NCI-H82 treated with DMSO at 0.1 percent for 48 hours (cell line): ENCODE data around the gene RRP12.
"Not testable (repeated sequence)": the region's sequence is repeated elsewhere in the genome, so short reads cannot be mapped to it uniquely, and the experiment has no call there.

ENCODE experiments used
- DNase-seq: peaks from one replicate; lab custom pipeline; 2025; ENCODE audit not compliant: unreplicated experiment; lab: John Stamatoyannopoulos, UW

Gene RRP12

DNA sequence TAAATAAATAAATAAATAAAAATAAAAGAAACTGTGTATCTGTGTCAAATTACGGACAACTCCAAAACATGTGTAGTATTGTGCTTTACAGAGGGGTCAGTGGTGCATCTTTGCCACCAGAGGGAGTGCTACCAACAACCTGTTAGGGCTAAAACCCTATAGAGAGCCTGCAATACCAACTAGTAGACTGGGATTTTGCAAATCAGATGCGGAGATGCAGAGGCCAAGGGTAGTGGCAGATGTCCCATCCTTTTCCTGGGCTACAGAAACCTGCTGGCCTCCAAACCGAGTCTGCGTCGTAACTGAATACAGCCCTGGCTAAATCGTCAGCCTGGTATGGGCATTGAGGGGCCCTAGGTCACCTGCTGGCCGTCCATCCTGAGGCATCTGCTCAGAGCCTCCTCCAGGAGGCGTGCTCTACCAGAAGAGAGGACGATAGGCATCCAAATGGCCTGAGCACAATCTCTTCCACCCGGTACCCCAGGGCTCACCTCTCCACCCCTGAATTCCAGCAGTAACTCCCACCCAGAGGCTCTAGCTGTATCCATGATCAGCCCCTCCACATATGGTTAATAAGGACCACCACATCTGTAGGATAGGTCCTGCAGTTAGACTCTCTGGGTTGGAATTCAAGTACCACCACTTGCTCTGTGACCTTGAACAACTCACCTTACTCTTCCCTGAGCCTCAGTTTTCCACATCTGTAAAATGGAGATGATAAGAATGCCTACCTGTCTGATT is 6.2 kb upstream of the RRP12 start:
- peak; percentile 87 for DNase-seq

DNA sequence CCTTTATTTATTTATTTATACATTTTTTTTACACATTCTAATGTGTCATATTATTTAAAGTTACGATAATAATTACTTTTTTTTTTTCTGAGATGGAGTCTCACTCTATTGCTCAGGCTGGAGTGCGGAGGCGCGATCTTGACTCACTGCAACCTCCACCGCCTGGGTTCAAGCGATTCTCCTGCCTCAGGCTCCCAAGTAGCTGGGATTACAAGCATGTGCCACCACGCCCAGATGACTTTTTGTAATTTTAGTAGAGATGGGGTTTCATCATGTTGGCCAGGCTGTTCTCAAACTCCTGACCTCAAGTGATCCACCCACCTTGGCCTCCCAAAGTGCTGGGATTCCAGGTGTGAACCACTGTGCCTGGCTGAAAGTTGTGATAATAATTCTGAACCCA is 5.3 kb upstream of the RRP12 start:
- DNase-seq = not testable (repeated sequence)

DNA sequence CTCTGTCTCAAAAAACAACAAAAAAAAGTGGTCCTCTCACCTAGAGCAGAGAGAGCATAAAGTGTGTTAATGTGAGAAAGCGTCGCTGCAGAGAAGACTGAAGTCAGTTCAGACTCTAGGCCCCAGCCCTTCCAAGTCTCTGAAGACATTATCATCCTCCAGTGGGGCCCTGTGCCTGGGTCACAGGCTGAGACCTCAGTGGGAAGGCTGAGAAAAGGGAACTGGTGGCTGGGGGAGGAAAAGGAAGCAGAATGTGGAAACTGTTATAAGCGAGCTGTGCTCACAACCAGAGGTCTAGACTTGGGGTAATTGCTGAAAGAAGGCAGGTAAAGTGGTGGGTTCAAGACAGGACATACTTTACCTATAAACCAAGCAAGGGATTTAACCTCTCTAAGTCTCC is 4.9 kb upstream of the RRP12 start:
- no peak for DNase-seq

DNA sequence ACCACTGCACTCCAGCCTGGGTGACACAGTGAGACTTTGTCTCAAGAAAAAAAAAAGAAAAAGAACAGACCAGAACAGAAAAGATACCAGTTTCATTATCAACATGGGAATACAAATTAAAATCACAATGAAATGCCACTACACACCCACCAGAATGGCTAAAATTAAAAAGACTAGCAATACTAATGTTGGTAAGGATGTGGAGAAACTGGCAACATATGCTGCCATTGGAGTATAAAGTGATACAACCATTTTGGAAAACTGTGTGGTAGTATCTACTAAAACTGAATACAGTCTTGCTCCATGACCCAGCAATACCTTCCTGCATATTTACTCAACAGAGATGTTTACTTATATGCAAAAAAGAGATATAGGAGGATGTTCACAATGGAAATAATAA is 2.9 kb upstream of the RRP12 start:
- no peak for DNase-seq

DNA sequence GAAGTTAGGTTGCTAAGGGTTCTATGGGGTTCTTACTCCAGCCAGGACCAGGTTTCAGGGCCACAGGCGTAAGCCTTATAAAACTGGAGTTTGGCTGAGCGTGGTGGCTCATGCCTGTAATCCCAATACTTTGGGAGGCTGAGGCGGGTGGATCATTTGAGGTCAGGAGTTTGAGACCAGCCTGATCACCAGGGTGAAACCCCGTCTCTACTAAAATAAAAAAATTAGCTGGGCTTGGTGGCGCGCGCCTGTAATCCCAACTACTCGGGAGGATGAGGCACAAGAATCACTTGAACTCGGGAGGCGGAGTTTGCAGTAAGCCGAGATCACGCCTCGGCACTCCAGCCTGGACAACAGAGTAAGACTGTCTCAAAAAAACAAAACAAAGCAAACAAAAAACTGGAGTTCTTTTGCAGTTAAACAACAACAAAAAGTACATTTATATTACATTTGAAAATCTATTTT is 347 bp upstream of the RRP12 start:
- no peak for DNase-seq

DNA sequence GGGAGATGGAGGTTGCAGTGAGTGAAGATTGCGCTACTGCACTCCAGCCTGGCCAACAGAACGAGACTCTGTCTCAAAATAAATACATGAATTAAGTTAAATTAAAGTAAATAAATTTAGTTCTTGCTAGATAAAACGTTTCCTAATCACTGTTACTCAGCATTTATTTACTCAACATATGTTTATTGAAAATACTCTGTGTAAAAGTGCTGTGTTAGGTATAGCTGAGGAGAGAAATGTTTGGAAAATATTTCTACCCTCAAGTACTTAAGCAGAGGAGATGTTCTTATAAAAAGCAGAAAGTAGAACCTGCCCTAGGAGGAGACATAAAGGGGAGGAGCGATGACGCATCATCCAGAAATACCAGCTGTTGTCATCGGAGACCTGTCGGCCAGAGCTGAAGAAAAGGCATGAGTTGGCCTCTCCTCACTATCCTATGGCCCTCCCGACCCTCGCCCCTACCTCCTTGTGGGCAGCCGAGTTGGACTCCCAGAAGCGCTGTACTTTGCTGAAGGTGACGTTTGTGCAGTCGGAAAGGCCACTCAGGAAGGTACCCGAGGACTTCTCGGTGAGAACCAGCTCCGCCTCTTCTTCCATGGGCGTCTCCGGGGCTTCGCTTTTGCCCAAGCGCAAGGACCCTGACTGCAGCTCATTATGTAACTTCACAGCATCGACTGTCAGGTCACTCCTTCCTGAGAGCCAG is 1.1 kb downstream of the RRP12 start:
- DNase-seq = no peak

DNA sequence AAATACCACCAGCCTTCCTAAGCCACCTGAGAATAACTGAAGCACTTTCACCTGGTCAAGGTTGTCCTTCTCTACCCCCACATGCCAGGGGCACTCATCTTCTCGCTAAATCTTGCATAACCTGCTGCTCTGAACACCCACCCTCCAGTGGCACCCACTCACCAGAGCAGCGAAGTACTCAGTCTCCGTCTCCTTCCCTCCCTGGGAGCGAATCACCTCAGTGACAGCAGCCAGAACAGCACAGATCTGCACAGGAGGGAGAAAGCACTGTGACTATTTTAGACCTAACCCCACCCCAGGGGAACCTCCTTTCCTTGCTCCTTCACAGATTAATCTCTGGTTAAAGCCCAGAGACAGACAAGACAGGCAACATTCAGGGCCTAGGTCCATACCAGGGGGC is 5.1 kb downstream of the RRP12 start:
- no peak for DNase-seq

DNA sequence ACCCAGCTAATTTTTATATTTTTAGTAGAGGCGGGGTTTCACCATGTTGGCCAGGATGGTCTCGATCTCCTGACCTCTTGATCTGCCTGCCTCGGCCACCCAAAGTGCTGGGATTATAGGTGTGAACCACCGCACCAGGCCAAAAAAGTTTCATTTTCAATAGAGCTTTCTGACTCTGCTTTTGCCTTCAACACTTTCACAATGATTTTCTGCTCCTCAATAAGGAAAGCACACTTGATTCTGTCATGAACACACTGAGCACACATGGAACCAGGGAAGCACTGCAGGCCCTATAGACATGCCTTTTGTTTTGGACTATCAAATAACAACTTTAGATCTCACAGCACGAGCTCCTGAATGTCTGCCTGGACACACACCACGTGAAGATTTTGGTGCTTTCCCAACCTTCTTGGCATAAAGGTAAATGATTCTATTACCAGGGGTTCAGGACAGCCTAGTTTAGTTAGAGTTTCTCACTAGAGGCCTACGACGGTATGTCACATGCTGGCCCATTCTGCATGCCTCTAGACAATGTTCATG is 8.0 kb downstream of the RRP12 start:
- DNase-seq = no peak

DNA sequence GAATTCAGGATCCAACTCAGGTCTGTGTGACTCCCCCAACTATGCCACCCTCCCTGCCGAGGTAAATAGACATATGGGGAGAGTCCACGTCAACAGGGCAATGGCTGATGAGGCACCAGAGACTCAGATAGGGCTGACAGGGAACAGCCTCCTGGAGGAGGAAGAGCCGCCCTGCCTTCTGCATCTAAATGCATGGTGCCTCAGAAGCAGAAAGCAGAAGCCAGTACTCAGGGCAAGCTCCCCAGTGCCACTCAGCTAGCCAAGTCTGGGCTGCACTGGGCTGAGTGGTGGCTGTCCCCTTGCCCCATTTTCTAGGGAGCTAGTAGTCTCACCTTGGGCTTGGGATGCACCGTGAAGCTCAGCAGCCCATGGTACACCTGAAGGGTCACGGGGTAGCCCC is 11.0 kb downstream of the RRP12 start:
- DNase-seq = no peak

DNA sequence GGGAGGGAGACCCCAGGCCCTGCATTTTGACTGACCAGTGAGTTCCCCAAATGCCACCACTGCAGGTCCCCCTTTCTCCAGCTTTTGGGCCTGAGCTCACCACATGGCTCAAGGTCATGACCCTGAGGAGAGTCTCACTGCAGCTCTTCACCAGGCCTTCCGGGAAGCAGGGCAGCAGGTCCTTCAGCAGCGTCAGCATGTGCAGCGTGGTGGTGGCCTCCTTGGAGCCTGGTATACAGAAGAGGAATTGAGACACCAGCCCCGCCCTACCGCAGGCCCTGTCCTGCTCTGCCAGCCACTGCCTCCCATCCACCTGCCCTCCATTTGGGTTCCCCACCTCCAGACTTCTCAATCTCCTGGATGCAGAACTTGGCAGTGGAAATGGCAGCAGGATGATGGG is 13.0 kb downstream of the RRP12 start:
- DNase-seq = no peak

DNA sequence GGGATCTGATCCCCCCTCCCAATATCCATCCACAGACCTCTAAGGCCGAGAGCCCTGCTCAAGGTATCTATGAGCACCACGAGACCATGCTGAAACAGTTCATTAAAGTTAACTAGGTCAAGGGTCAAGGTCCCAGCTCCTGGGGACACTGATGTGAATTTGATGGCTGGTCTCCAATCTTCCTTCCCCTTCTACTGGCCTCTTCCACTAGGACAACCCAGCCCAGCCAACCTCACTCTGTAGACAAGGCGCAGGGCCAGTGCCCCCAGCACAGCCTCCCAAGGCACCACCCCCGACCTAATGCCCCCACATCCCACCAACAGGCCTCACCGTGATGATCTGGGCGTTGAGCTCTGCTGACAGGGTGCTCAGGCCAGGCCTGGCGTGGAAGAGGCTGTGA is 15.6 kb downstream of the RRP12 start:
- DNase-seq = no peak

DNA sequence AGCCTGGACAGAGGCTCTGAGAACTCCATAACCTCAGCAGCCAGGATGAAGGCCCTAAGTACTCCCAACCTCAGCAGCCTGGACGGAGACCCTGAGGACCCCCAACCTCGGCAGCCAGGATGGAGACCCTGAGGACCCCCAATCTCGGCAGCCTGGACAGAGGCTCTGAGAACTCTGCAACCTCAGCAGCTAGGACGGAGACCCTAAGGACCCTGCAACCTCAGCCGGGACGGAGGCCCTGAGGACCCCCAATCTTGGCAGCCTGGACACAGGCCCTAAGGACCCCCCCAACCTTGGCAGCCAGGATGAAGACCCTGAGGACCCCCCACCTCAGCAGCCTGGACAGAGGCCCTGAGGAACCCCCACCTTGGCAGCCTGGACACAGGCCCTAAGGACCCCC is 16.5 kb downstream of the RRP12 start:
- DNase-seq = no peak

DNA sequence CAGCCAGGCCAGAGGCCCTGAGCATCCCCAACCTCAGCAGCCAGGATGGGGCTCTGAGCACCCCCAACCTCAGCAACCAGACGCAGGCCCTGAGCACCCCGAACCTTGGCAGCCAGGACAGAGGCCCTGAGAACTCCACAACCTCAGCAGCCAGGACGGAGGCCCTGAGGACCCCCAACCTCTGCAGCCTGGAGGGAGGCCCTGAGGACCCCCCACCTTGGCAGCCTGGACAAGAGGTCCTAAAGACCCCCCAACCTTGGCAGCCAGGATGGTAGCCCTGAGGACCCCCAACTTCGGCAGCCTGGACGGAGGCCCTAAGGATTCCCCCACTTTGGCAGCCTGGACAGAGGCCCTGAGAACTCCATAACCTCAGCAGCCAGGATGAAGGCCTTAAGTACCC is 17.0 kb downstream of the RRP12 start:
- no peak for DNase-seq

DNA sequence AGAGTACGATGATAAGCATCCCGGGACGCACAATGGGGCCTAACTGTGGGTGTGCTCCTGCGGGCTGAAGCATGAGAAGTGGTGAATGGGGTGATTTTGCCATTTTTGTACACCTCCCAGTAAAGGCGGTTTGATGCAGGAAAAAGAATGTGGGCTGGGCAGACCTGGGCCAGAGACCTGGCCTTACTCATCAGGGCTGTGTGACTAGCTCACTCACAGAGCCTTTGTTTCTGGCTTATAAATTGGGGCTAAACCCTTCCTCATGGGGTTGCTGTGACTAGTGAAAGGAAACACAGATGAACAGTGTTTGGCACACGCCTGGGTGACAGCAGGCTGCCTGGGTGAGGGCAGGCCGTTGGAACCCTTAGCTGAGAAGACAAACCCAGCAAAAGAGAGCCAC is 18.0 kb downstream of the RRP12 start:
- DNase-seq = no peak

DNA sequence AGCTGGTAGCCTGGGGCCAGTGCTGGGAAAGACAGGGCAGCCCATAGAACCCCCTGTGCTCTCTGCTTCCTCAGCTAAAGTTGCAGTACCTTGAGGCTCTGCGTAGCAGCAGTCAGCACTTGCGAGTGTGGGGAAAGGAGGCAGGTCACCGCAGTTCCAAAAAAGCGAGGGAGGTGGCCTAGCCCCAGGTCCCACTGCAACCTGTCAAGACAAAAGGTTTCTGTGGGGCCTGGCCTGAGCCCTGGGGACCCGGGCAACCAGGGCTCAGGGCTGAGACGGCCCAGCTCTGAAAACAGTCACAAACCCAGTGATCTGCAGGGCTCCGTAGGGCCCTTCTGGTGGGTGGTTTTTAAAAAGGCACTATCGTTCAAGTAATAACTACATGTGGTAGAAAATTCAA is 19.5 kb downstream of the RRP12 start:
- DNase-seq = no peak

DNA sequence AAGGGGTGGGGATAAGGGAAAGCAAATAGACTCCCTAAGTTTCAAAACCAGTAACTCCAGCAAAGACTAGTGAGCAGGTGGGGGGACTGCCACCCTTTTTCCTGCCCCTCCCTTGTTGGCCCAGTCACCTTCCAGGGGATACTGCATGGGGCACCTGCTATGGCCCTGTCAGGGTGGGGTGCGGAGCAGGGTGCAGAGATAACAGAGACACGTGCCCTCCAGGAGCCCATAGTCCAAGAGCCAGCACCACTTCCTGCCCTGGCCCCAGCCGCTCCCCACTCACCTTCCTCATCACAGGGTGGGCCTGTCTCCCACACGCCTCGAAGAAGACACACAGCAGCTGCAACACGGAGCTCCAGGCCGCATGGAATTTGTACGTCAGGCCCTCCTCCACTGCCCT is 20.6 kb downstream of the RRP12 start:
- no peak for DNase-seq

DNA sequence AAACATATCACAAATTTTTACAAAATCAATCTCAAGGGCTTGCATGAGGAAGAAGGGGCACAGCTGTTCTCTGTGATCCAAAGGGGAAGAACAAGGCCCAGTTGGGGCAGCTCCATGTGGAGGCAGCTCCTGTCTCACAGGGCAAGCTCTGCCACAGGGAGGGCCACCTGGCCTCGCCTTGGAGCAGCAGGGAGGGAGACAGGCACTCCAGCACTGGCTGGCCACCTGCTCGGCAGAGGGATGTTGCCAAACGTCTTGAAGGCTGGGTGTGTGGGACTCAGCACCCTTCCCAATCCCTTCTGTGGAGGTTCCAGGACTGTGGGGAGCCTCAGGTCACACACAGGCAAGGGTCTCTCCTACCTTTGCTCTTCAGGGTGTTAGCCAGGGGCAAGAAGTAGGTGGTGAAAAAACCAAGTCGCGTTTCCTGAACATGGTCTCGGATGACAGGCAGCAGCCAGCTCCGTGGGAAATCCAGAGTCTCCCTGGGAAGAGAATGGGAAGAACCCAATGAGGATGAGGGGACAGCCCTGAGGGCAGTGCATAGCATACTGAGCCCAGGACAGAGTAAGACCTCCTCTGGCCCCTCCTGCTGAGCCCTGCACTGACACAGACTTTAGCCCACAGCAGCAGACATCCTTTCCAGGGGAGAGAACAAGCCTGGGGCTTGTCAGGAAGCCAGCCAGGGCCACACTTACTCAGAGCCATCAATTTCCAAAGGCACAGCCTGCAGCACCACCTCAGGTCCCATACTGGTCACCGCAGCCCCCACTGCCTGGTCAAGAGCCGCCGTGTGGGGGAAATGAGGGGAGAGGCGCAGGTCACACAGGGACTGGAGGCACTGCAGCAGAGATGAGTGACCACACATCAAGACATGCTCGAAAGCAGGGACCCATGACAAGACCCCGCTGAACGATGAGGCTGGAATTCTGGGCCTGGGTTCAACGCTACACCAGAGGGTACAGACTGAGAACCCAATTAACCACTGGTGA is 21.9 kb downstream of the RRP12 start:
- DNase-seq = no peak

DNA sequence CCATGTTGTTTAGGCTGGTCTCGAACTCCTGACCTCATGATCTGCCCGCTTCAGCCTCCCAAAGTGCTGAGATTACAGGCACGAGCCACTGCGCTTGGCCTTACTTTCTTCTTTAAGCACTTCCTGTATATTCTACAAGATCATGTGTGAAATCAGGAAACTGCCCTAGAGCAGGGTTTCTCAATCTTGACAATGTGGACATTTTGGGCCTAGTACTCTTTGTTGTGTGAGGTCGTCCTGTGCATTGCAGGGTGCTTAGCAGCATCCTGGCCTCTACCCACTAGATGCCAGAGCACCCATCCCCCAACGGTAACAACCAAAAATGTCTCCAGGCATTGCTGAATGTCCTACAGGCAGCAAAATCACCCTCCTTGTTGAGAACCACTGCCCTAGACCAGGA is 24.7 kb downstream of the RRP12 start:
- no peak for DNase-seq

DNA sequence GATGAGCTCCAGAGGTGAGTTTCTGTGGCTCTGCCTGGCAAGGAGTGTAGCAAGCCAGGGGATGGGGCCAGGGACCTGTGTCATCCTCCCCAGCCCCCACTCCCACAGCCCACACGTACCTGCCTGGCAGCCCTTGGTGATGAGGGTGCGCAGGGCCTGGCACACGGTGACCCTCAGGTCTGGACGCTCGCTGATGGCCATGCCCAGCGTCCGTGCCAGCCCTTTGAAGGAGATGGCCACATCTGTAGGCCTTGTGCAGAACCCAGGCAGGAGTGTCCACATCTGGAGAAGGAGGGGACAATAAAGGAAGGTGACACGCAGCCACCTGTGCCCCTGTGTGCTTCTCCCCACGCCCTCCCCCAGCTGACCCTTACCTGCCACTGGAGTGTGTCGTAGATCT is 27.7 kb downstream of the RRP12 start:
- DNase-seq = no peak

DNA sequence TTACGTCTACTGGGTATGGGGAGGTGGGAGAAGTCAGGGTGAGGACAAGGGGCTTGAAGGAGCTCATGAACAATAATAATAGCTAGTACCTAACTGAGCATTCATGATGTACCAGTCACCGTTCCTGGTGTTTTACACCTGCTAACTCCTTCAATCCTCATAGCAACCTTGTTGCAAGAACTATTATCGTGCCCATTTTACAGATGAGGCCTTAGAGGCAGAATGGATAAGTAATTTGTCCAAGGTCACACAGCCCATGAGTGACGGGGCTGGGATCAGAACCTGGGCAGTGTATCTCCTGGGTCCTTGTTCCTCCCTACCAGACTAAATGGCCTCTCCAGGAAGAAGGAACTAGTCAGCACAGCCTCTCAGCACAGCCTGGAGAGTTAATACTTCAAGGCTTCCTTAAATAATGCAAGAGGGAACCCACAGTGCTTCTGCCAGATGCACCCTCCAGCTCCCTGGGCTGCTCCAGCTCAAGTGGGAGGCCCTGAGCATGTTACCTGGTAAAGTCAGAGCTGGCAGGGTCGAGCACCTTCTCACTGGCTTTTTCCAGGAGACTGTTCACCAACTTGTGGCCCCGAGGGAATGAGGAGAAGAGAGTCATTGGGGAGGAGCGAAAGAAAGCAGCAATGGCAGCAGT is 28.8 kb downstream of the RRP12 start:
- DNase-seq = no peak

DNA sequence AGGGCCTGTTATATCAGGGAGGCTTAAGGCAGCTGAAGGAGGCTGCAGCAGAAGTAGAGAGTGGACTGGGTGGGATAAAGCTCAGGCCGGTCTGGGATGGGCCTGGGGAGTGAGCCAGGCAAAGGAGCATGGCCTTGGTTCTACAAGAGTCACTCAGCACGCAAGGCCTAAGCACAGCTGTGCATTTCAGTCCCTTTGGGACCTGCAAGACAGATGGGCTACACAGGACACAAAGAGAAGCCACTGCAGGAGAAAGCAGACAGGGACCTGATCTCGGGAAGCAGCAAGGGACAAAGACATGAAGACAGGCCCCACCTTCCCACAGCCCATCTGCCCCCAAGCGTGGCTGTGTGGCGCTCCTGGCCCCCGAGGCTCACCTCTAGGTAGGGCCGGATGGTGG is 29.4 kb downstream of the RRP12 start:
- DNase-seq = no peak
